ENCODE data around the gene STRN3.

- TF ChIP-seq, protein P1, sequence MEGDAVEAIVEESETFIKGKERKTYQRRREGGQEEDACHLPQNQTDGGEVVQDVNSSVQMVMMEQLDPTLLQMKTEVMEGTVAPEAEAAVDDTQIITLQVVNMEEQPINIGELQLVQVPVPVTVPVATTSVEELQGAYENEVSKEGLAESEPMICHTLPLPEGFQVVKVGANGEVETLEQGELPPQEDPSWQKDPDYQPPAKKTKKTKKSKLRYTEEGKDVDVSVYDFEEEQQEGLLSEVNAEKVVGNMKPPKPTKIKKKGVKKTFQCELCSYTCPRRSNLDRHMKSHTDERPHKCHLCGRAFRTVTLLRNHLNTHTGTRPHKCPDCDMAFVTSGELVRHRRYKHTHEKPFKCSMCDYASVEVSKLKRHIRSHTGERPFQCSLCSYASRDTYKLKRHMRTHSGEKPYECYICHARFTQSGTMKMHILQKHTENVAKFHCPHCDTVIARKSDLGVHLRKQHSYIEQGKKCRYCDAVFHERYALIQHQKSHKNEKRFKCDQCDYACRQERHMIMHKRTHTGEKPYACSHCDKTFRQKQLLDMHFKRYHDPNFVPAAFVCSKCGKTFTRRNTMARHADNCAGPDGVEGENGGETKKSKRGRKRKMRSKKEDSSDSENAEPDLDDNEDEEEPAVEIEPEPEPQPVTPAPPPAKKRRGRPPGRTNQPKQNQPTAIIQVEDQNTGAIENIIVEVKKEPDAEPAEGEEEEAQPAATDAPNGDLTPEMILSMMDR (IDR thresholded peaks at IDR 0.05), result no peak
- TF ChIP-seq POLR2A (IDR thresholded peaks at IDR 0.05), result no peak
- no peak for TF ChIP-seq POLR2AphosphoS5 (IDR thresholded peaks at IDR 0.05)
- TF ChIP-seq EP300 (IDR thresholded peaks at IDR 0.05), result no peak
Observed at GRCh38 chr14:30988509-30988908, 37.7 kb downstream of the STRN3 start.

All from sigmoid colon (tissue), 4 donors.